Measurements from ENCODE around the gene MYO3A. TPM values are rescaled to one million over a fixed set of nuclear protein-coding genes. Genes with fewer than 3 reads are reported as not detected.

Gene MYO3A
- total RNA-seq, 1 donor from 2014 or later, result not detected

GRCh38 chr10:25899304-25899703, 34.7 kb upstream of the MYO3A start:
- no peak overlapping the region for H3K27ac ChIP-seq
- no peaks in the 10 kb centered on the region for H3K9me3 ChIP-seq
- H3K27me3 ChIP-seq, result no peaks in the 10 kb centered on the region
- intact Hi-C loops (cut with DNase I), result no loop called here
- H3K36me3 ChIP-seq, result no peaks in the 10 kb centered on the region
- H3K4me3 ChIP-seq, result no peak overlapping the region
- no peaks in the 10 kb centered on the region for H3K4me1 ChIP-seq
- TF ChIP-seq, protein P1, sequence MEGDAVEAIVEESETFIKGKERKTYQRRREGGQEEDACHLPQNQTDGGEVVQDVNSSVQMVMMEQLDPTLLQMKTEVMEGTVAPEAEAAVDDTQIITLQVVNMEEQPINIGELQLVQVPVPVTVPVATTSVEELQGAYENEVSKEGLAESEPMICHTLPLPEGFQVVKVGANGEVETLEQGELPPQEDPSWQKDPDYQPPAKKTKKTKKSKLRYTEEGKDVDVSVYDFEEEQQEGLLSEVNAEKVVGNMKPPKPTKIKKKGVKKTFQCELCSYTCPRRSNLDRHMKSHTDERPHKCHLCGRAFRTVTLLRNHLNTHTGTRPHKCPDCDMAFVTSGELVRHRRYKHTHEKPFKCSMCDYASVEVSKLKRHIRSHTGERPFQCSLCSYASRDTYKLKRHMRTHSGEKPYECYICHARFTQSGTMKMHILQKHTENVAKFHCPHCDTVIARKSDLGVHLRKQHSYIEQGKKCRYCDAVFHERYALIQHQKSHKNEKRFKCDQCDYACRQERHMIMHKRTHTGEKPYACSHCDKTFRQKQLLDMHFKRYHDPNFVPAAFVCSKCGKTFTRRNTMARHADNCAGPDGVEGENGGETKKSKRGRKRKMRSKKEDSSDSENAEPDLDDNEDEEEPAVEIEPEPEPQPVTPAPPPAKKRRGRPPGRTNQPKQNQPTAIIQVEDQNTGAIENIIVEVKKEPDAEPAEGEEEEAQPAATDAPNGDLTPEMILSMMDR (IDR thresholded peaks at IDR 0.05), result no peak
- DNase-seq (ENCODE audit: low spot score in 2 of 2), result no peak

- intact Hi-C loops (cut with DNase I), result no loop called here
- TF ChIP-seq, protein P1 (IDR thresholded peaks at IDR 0.05), result no peak
Measured at GRCh38 chr10:25901199-25901598, 32.8 kb upstream of the MYO3A start.

DNA sequence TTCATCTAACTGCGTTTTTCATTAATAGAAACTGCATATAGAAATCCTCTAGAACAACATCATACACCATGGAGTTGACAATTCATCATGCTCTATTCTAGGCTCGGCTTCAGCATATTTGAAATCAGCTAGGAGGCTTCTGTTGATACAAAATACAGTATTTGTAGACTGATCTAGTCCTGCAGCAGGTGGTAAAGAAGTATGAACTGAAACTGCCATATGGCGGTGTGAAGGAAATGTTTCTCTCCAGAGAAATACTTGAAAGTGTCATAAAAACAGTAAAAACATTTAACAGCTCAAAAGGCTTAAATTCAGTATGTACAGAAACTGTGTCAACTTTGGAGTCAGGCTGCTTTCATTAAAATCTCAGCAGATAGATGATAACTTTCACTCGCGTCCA, 32.0 kb upstream of the MYO3A start:
- no peaks in the 10 kb centered on the region for H3K36me3 ChIP-seq
- H3K27ac ChIP-seq, result no peak overlapping the region
- H3K9me3 ChIP-seq, result no peaks in the 10 kb centered on the region
- no peak for DNase-seq (ENCODE audit: low spot score in 2 of 2)
- no peaks in the 10 kb centered on the region for H3K27me3 ChIP-seq
- TF ChIP-seq, protein P1 (IDR thresholded peaks at IDR 0.05), result no peak
- intact Hi-C loops (cut with DNase I), result no loop called here
- H3K4me3 ChIP-seq, result no peak overlapping the region
- no peaks in the 10 kb centered on the region for H3K4me1 ChIP-seq

More at GRCh38 chr10:25901199-25901598, 32.8 kb upstream of the MYO3A start:
- Histone ChIP-seq H3K36me3 (no peaks in the 10 kb centered on the region), H3K9me3 (no peaks in the 10 kb centered on the region), H3K27me3 (no peaks in the 10 kb centered on the region), H3K4me1 (no peaks in the 10 kb centered on the region), H3K4me3 (no peak overlapping the region), H3K27ac (no peak overlapping the region)
- no peak for DNase-seq (ENCODE audit: low spot score in 2 of 2)

DNA sequence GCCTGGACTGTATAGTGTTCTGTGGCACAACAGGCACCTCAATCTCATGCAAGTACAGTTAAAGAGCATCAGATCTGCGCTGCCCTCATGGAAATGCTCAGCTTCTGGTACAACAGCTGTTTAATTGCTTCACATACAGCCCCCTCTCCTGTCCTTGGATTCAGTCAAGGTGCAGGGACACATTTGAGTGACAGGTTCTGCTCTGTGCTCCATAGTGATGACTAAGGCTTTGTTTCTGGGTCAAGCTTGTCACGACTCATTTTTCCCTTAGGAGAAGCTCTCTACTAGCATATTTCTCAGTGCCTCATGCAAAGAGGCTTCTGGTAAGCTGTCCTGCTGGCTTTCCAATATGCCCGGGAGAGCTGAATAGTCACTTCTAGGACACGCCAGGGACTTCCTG, 26.8 kb upstream of the MYO3A start:
- H3K27me3 ChIP-seq, result no peaks in the 10 kb centered on the region
- no peaks in the 10 kb centered on the region for H3K36me3 ChIP-seq
- no peak overlapping the region for H3K4me3 ChIP-seq
- TF ChIP-seq, protein P1 (IDR thresholded peaks at IDR 0.05), result no peak
- H3K9me3 ChIP-seq, result no peaks in the 10 kb centered on the region
- H3K4me1 ChIP-seq, result no peaks in the 10 kb centered on the region
- DNase-seq (ENCODE audit: low spot score in 2 of 2), result no peak
- intact Hi-C loops (cut with DNase I), result no loop called here
- no peak overlapping the region for H3K27ac ChIP-seq

GRCh38 chr10:25912866-25913265, 21.2 kb upstream of the MYO3A start:
- H3K27me3 ChIP-seq, result no peaks in the 10 kb centered on the region
- H3K27ac ChIP-seq, result no peak overlapping the region
- H3K4me1 ChIP-seq, result no peaks in the 10 kb centered on the region
- no peaks in the 10 kb centered on the region for H3K9me3 ChIP-seq
- TF ChIP-seq, protein P1 (IDR thresholded peaks at IDR 0.05), result no peak
- intact Hi-C loops (cut with DNase I), result no loop called here
- H3K4me3 ChIP-seq, result no peak overlapping the region
- H3K36me3 ChIP-seq, result no peaks in the 10 kb centered on the region
- DNase-seq (ENCODE audit: low spot score in 2 of 2), result no peak

GRCh38 chr10:25914776-25915175, 19.3 kb upstream of the MYO3A start:
- intact Hi-C loops (cut with DNase I), result no loop called here
- DNase-seq (ENCODE audit: low spot score in 2 of 2), result no peak
- H3K36me3 ChIP-seq, result no peaks in the 10 kb centered on the region
- TF ChIP-seq, protein P1 (IDR thresholded peaks at IDR 0.05), result no peak
- H3K4me1 ChIP-seq, result no peaks in the 10 kb centered on the region
- H3K9me3 ChIP-seq, result no peaks in the 10 kb centered on the region
- no peak overlapping the region for H3K4me3 ChIP-seq
- no peak overlapping the region for H3K27ac ChIP-seq
- no peaks in the 10 kb centered on the region for H3K27me3 ChIP-seq
